Suprapubic skin (tissue), 4 donors: ENCODE data around the gene GTSE1.

Source experiments
- CTCF ChIP-seq, 2 donors: fragments of 200-600 bp in 1 of 2; fragments of 450-650 bp in 1 of 2; sonication (generic) in 1 of 2; IDR thresholded peaks; one replicate each; pipeline ENCODE4 v1.5.1; 2016 to 2019; ENCODE audit warnings: antibody characterized with exemption in 2 of 2, mild to moderate bottlenecking in 1 of 2, moderate library complexity in 1 of 2
- EP300 ChIP-seq: sonication (generic); formaldehyde crosslinking; IDR thresholded peaks from one replicate; pipeline ENCODE4 v1.6.1; 2017; ENCODE audit warnings: antibody characterized with exemption
- POLR2A ChIP-seq, 2 donors: fragments of 450-650 bp; IDR thresholded peaks; one replicate each; pipeline ENCODE4 v1.6.1; 2017; ENCODE audit warnings: antibody characterized with exemption in 2 of 2, mild to moderate bottlenecking in 2 of 2, moderate library complexity in 2 of 2
- POLR2AphosphoS5 ChIP-seq, 3 donors: sonication (generic); formaldehyde crosslinking; IDR thresholded peaks; one replicate each; pipeline ENCODE4 v1.6.1; 2017; ENCODE audit warnings: antibody characterized with exemption in 3 of 3

GRCh38 chr22:46273432-46274148 is 23.1 kb upstream of the GTSE1 start:
- no peak for TF ChIP-seq CTCF (IDR thresholded peaks at IDR 0.05)
- TF ChIP-seq POLR2A (IDR thresholded peaks at IDR 0.05): no peak
- no peak for TF ChIP-seq POLR2AphosphoS5 (IDR thresholded peaks at IDR 0.05)
- no peak for TF ChIP-seq EP300
